OCI-LY1 (cell line): ENCODE results near the gene CREB5.

ENCODE experiments used
- H2AFZ ChIP-seq: fragments of 200-600 bp; sonication (generic), shearing (Covaris generic); 2 replicates; pipeline ENCODE4 v1.6.0; 2014; ENCODE audit warnings: antibody characterized with exemption, mild to moderate bottlenecking, low read length
- H3F3A ChIP-seq: fragments of 200-600 bp; sonication (generic), shearing (Covaris generic); 2 replicates; pipeline ENCODE4 v1.6.0; 2014; ENCODE audit warnings: mild to moderate bottlenecking, antibody characterized with exemption, low read length, moderate library complexity; ENCODE audit not compliant: insufficient read depth
- H3K27ac ChIP-seq: fragments of 200-600 bp; sonication (generic); 2 replicates; pipeline ENCODE4 v1.5.1; 2014; ENCODE audit warnings: low read length, mixed run types, mild to moderate bottlenecking, low read depth; ENCODE audit not compliant: poor library complexity, severe bottlenecking
- H3K27me3 ChIP-seq: fragments of 200-600 bp; sonication (generic); 2 replicates; pipeline ENCODE4 v1.6.0; 2014; ENCODE audit warnings: antibody characterized with exemption, mild to moderate bottlenecking, low read length, moderate library complexity; ENCODE audit not compliant: insufficient read depth
- H3K36me3 ChIP-seq: fragments of 200-600 bp; sonication (generic); 2 replicates; pipeline ENCODE4 v1.6.1; 2014; ENCODE audit warnings: mild to moderate bottlenecking, antibody characterized with exemption, low read length, moderate library complexity, mixed read lengths; ENCODE audit not compliant: insufficient read depth
- H3K4me1 ChIP-seq: fragments of 200-600 bp; sonication (generic); 2 replicates; pipeline ENCODE4 v1.5.1; 2014; ENCODE audit warnings: mild to moderate bottlenecking, low read length, moderate library complexity; ENCODE audit not compliant: insufficient read depth, severe bottlenecking
- H3K4me2 ChIP-seq: fragments of 200-600 bp; sonication (generic), shearing (Covaris generic); 2 replicates; pipeline ENCODE4 v1.6.1; 2014; ENCODE audit warnings: low read length
- H3K4me3 ChIP-seq: fragments of 200-600 bp; sonication (generic); 2 replicates; pipeline ENCODE4 v1.5.1; 2014; ENCODE audit warnings: low read length, low read depth, mild to moderate bottlenecking, mixed read lengths; ENCODE audit not compliant: poor library complexity, severe bottlenecking
- H3K79me2 ChIP-seq: fragments of 200-600 bp; shearing (Covaris generic); 2 replicates; pipeline ENCODE4 v1.6.1; 2016; ENCODE audit warnings: mixed run types, low read length, mixed read lengths; ENCODE audit not compliant: insufficient read depth
- H3K9ac ChIP-seq: fragments of 200-600 bp; sonication (generic), shearing (Covaris generic); 2 replicates; pipeline ENCODE4 v1.6.1; 2014; ENCODE audit warnings: mild to moderate bottlenecking, low read length, mixed read lengths
- H3K9me2 ChIP-seq: fragments of 200-600 bp; sonication (generic), shearing (Covaris generic); 2 replicates; pipeline ENCODE4 v1.6.1; 2014; ENCODE audit warnings: low read depth, mild to moderate bottlenecking, low read length, mixed read lengths
- H3K9me3 ChIP-seq: fragments of 200-600 bp; shearing (Covaris generic); 2 replicates; pipeline ENCODE4 v1.6.1; 2014; ENCODE audit warnings: low read length, mixed read lengths
- H4K20me1 ChIP-seq: fragments of 200-600 bp; sonication (generic), shearing (Covaris generic); 2 replicates; pipeline ENCODE4 v1.6.0; 2016; ENCODE audit warnings: mild to moderate bottlenecking, low read length; ENCODE audit not compliant: insufficient read depth
- CTCF ChIP-seq: fragments of 200-600 bp; sonication (generic), shearing (Covaris generic); IDR thresholded peaks from 2 replicates; pipeline ENCODE4 v1.5.1; 2017; ENCODE audit warnings: mild to moderate bottlenecking, antibody characterized with exemption, low read length, moderate library complexity, mixed read lengths
- EZH2 ChIP-seq: fragments of 200-600 bp; sonication (generic), shearing (Covaris generic); IDR thresholded peaks from 2 replicates; pipeline ENCODE4 v1.8.0; 2017; ENCODE audit warnings: borderline replicate concordance, mixed run types, mild to moderate bottlenecking, antibody characterized with exemption, low read length, moderate library complexity, mixed read lengths

CREB5 gene

GRCh38 chr7:28493477-28493876 is 81.2 kb downstream of the CREB5 start:
- H3K9me2 ChIP-seq, result no peaks in the 10 kb centered on the region
- no peaks in the 10 kb centered on the region for H3K36me3 ChIP-seq
- H4K20me1 ChIP-seq, result no peaks in the 10 kb centered on the region
- no peaks in the 10 kb centered on the region for H3F3A ChIP-seq
- TF ChIP-seq CTCF (no peak), EZH2 (no peak)
- no peak overlapping the region for H2AFZ ChIP-seq
- no peaks in the 10 kb centered on the region for H3K79me2 ChIP-seq
- no peak overlapping the region for H3K4me2 ChIP-seq
- no peak overlapping the region for H3K27ac ChIP-seq
- no peak overlapping the region for H3K4me3 ChIP-seq
- H3K4me1 ChIP-seq, result no peaks in the 10 kb centered on the region
- H3K27me3 ChIP-seq, result peaks cover 6% of the 10 kb centered on the region; the same call in 1 of the 2 replicates
- H3K9me3 ChIP-seq, result no peaks in the 10 kb centered on the region
- no peak overlapping the region for H3K9ac ChIP-seq

- no peaks in the 10 kb centered on the region for H3K4me1 ChIP-seq
- no peaks in the 10 kb centered on the region for H3K79me2 ChIP-seq
- no peaks in the 10 kb centered on the region for H3K36me3 ChIP-seq
- no peak overlapping the region for H3K4me2 ChIP-seq
- H3K9me3 ChIP-seq, result no peaks in the 10 kb centered on the region
- H3K9me2 ChIP-seq, result no peaks in the 10 kb centered on the region
- TF ChIP-seq CTCF (no peak), EZH2 (no peak)
- H3K9ac ChIP-seq, result no peak overlapping the region
- no peaks in the 10 kb centered on the region for H4K20me1 ChIP-seq
- H3K27me3 ChIP-seq, result peaks cover 6% of the 10 kb centered on the region; the same call in 1 of the 2 replicates
- H3F3A ChIP-seq, result no peaks in the 10 kb centered on the region
- no peak overlapping the region for H3K4me3 ChIP-seq
- no peak overlapping the region for H3K27ac ChIP-seq
- no peak overlapping the region for H2AFZ ChIP-seq
These were observed 84.7 kb downstream of the CREB5 start for GRCh38 chr7:28497009-28497408.

GRCh38 chr7:28498636-28499035 is 86.3 kb downstream of the CREB5 start:
- no peak overlapping the region for H3K27ac ChIP-seq
- TF ChIP-seq EZH2 (no peak), CTCF (no peak)
- no peak overlapping the region for H3K4me3 ChIP-seq
- no peak overlapping the region for H3K9ac ChIP-seq
- H4K20me1 ChIP-seq, result no peaks in the 10 kb centered on the region
- no peaks in the 10 kb centered on the region for H3K36me3 ChIP-seq
- H3K27me3 ChIP-seq, result peaks cover 6% of the 10 kb centered on the region; the same call in 1 of the 2 replicates
- H3K79me2 ChIP-seq, result no peaks in the 10 kb centered on the region
- H2AFZ ChIP-seq, result no peak overlapping the region
- no peak overlapping the region for H3K4me2 ChIP-seq
- H3K4me1 ChIP-seq, result no peaks in the 10 kb centered on the region
- no peaks in the 10 kb centered on the region for H3K9me2 ChIP-seq
- H3K9me3 ChIP-seq, result no peaks in the 10 kb centered on the region
- H3F3A ChIP-seq, result no peaks in the 10 kb centered on the region
